Keratinocyte (primary cell): Measurements from ENCODE around the gene RRP8. TPM values are rescaled to one million over a fixed set of nuclear protein-coding genes. Genes with fewer than 3 reads are reported as not detected.

Source experiments
- DNase-seq: peaks from one replicate; pipeline ENCODE4 v3.0.0-alpha.2; 2011; ENCODE audit warnings: low read depth, missing footprints, low spot score
- FAIRE-seq: peaks from 2 replicates; lab custom pipeline; 2011; peaks lifted over from hg19 to GRCh38; lab: Jason Lieb, UNC
- H2AFZ ChIP-seq: 2 replicates; pipeline ENCODE4 v1.6.0; 2012; ENCODE audit warnings: low read length, control low read depth, inconsistent platforms; ENCODE audit not compliant: control insufficient read depth
- H3K27ac ChIP-seq: 2 replicates; pipeline ENCODE4 v1.5.1; 2011; ENCODE audit warnings: low read length; ENCODE audit not compliant: control insufficient read depth, insufficient read depth
- H3K27me3 ChIP-seq: 3 replicates; pipeline ENCODE4 v1.6.0; 2011; ENCODE audit warnings: low read length; ENCODE audit not compliant: control insufficient read depth, insufficient read depth; ENCODE audit errors: extremely low read depth
- H3K36me3 ChIP-seq, 2 experiments: 2 replicates in 1 of 2; 3 replicates in 1 of 2; pipeline ENCODE4 v1.5.1; 2011; ENCODE audit warnings: low read length in 2 of 2, mild to moderate bottlenecking in 1 of 2; ENCODE audit not compliant: control insufficient read depth in 2 of 2, insufficient read depth in 2 of 2; ENCODE audit errors: extremely low read depth in 1 of 2
- H3K4me1 ChIP-seq: 3 replicates; pipeline ENCODE4 v1.5.1; 2011; ENCODE audit warnings: low read length; ENCODE audit not compliant: control insufficient read depth, insufficient read depth; ENCODE audit errors: extremely low read depth
- H3K4me2 ChIP-seq: 3 replicates; pipeline ENCODE4 v1.6.0; 2011; ENCODE audit warnings: low read depth, low read length; ENCODE audit not compliant: control insufficient read depth, insufficient read depth; ENCODE audit errors: extremely low read depth
- H3K4me3 ChIP-seq, 3 experiments: fragments of 200-600 bp in 1 of 3; sonication (generic) in 1 of 3; 2 replicates in 2 of 3; 3 replicates in 1 of 3; pipeline ENCODE4 v1.5.1; 2011 to 2016; ENCODE audit warnings: low read length in 3 of 3, mild to moderate bottlenecking in 3 of 3, control low read depth in 2 of 3, inconsistent platforms in 1 of 3, low read depth in 1 of 3, mixed read lengths in 1 of 3, mixed run types in 1 of 3, moderate library complexity in 1 of 3; ENCODE audit not compliant: control insufficient read depth in 2 of 3, insufficient read depth in 2 of 3; ENCODE audit errors: extremely low read depth in 1 of 3
- H3K79me2 ChIP-seq: 2 replicates; pipeline ENCODE4 v1.6.0; 2012; ENCODE audit warnings: low read length; ENCODE audit not compliant: control insufficient read depth, insufficient read depth
- H3K9ac ChIP-seq: 3 replicates; pipeline ENCODE4 v1.6.0; 2011; ENCODE audit warnings: low read length; ENCODE audit not compliant: control insufficient read depth, insufficient read depth; ENCODE audit errors: extremely low read depth
- H3K9me1 ChIP-seq: 3 replicates; pipeline ENCODE4 v1.6.0; 2011; ENCODE audit warnings: low read length; ENCODE audit not compliant: control insufficient read depth, insufficient read depth; ENCODE audit errors: extremely low read depth
- H3K9me3 ChIP-seq: 2 replicates; pipeline ENCODE4 v1.5.1; 2012; ENCODE audit warnings: low read depth, low read length; ENCODE audit not compliant: control insufficient read depth
- H4K20me1 ChIP-seq: 3 replicates; pipeline ENCODE4 v1.6.0; 2011; ENCODE audit warnings: low read length; ENCODE audit not compliant: control insufficient read depth, insufficient read depth; ENCODE audit errors: extremely low read depth
- EZH2 ChIP-seq: IDR thresholded peaks from one replicate; pipeline ENCODE4 v1.6.1; 2012; ENCODE audit warnings: inconsistent platforms, mild to moderate bottlenecking, low read length, moderate library complexity
- dilution Hi-C: fragments of 300-500 bp; cut with MboI; formaldehyde crosslinking; loops from one replicate; pipeline ENCODE4 v1.7.0; 2020; ENCODE audit warnings: low sequenced_read_pairs; ENCODE audit not compliant: extremely low pct_ligation_motif_present
- polyA plus RNA-seq, 5 experiments: library from polyadenylated mRNA; depleted of rRNA in 3 of 5; stranded (reverse) in 3 of 5; stranded (forward) in 1 of 5; unstranded in 1 of 5; fragments of >200 nt; gene quantifications; 1 replicate in 1 of 5; 2 replicates in 3 of 5; 3 replicates in 1 of 5; pipeline versions ENCODE4 v1.2.1 to v1.2.3, GENCODE V29; 2011 to 2012; ENCODE audit warnings: missing spikeins in 2 of 5, low read depth in 1 of 5, low replicate concordance in 1 of 5
- TF ChIP-seq, protein P1 (sequence below), 3 experiments: IDR thresholded peaks in 1 of 3; conservative IDR thresholded peaks in 1 of 3; optimal IDR thresholded peaks in 1 of 3; 2 replicates in 2 of 3; 3 replicates in 1 of 3; pipeline versions ENCODE3 to v1.5.1; 2011; ENCODE audit warnings: low read length in 3 of 3, mild to moderate bottlenecking in 3 of 3, moderate library complexity in 2 of 3, control low read depth in 1 of 3, inconsistent platforms in 1 of 3; ENCODE audit not compliant: insufficient read depth in 2 of 3; ENCODE audit errors: extremely low read depth in 1 of 3

Gene RRP8
- polyA plus RNA-seq, 1 donor (not counting 4 experiments of a cell fraction or from before 2014, with no cell fraction given): 15.0 TPM

DNA sequence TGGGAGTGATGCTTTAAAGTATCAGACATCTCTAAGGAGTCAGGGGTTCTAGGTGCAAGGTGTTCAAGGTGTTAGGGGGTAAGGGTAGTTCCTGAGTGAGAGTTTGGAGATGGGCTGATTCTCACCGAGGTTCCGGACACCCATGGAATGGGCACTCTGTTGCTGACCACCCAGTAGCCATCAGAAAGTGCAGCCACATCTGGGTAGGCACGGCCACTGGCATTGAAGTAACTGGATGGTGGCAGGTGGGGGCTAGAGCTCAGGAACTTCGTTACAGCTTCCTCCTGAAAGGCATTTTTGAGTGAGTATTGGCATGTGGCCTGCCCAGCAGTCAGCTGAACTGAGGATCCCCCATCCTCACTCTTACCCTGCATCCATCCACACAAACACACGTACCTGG lies 11.6 kb upstream of the RRP8 start:
- H4K20me1 ChIP-seq: no peaks in the 10 kb centered on the region
- no peak overlapping the region for H3K4me2 ChIP-seq
- no peak overlapping the region for H3K9ac ChIP-seq
- H3K27ac ChIP-seq: no peak overlapping the region
- no peak for TF ChIP-seq EZH2
- TF ChIP-seq, protein P1, sequence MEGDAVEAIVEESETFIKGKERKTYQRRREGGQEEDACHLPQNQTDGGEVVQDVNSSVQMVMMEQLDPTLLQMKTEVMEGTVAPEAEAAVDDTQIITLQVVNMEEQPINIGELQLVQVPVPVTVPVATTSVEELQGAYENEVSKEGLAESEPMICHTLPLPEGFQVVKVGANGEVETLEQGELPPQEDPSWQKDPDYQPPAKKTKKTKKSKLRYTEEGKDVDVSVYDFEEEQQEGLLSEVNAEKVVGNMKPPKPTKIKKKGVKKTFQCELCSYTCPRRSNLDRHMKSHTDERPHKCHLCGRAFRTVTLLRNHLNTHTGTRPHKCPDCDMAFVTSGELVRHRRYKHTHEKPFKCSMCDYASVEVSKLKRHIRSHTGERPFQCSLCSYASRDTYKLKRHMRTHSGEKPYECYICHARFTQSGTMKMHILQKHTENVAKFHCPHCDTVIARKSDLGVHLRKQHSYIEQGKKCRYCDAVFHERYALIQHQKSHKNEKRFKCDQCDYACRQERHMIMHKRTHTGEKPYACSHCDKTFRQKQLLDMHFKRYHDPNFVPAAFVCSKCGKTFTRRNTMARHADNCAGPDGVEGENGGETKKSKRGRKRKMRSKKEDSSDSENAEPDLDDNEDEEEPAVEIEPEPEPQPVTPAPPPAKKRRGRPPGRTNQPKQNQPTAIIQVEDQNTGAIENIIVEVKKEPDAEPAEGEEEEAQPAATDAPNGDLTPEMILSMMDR (optimal IDR thresholded peaks at IDR 0.05 in 1 of 3, IDR thresholded peaks at IDR 0.05 in 1 of 3, conservative IDR thresholded peaks at IDR 0.05 in 1 of 3; ENCODE audit: extremely low read depth in 1 of 3, insufficient read depth in 2 of 3, low read length in 3 of 3): no peak
- H3K27me3 ChIP-seq: no peaks in the 10 kb centered on the region
- dilution Hi-C loops: no loop called here
- FAIRE-seq (no peak), DNase-seq (no peak)
- no peak overlapping the region for H3K4me3 ChIP-seq
- H3K4me1 ChIP-seq: peaks cover 25% of the 10 kb centered on the region
- peaks cover 17% of the 10 kb centered on the region for H3K79me2 ChIP-seq
- H3K9me1 ChIP-seq: no peaks in the 10 kb centered on the region
- no peak overlapping the region for H2AFZ ChIP-seq
- H3K36me3 ChIP-seq: peaks cover 29 to 36% of the 10 kb centered on the region in 2 experiments
- no peaks in the 10 kb centered on the region for H3K9me3 ChIP-seq

DNA sequence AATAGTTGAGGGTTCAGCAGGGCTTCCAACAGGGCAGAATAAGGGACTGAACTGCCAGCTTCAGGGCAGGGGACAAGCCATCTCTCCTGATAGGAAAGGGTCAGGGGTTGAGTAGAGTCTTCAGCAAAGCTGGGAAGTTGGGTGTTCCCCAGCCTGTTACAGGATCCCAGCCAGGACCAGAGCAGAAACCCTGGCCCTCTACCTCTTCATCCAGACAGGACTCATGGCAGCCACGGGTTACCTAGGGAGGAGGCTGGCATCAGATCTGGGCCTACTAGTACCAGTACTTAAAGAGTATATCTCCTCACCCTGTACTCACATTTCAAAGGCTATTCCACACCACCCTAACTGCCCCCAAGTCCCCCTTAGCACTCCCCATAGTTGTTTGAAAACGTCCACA lies 11.0 kb upstream of the RRP8 start:
- Histone ChIP-seq H3K79me2 (peaks cover 17% of the 10 kb centered on the region), H3K27ac (no peak overlapping the region)
- no peak for FAIRE-seq

More for the DNA sequence above, 11.0 kb upstream of the RRP8 start:
- Histone ChIP-seq H3K4me2 (no peak overlapping the region), H3K9me3 (no peaks in the 10 kb centered on the region), H2AFZ (no peak overlapping the region), H3K9me1 (no peaks in the 10 kb centered on the region), H4K20me1 (no peaks in the 10 kb centered on the region), H3K9ac (no peak overlapping the region), H3K4me3 (no peak overlapping the region), H3K4me1 (peaks cover 25% of the 10 kb centered on the region), H3K27me3 (no peaks in the 10 kb centered on the region), H3K36me3 (peaks cover 34 to 42% of the 10 kb centered on the region in 2 experiments)
- TF ChIP-seq, protein P1 (optimal IDR thresholded peaks at IDR 0.05 in 1 of 3, IDR thresholded peaks at IDR 0.05 in 1 of 3, conservative IDR thresholded peaks at IDR 0.05 in 1 of 3; ENCODE audit: extremely low read depth in 1 of 3, insufficient read depth in 2 of 3, low read length in 3 of 3): no peak
- no peak for TF ChIP-seq EZH2
- dilution Hi-C loops: no loop called here
- DNase-seq: no peak
